T-helper 1 cell (primary cell): Measurements from ENCODE around the gene ACADVL.

Source experiments
- DNase-seq, 5 donors: peaks; one replicate each; pipeline ENCODE4 v3.0.0-alpha.2; 2012 to 2020

Gene ACADVL

GRCh38 chr17:7217113-7217987, 2.4 kb upstream of the ACADVL start:
- DNase-seq = no peak

- no peak for DNase-seq
Measured at GRCh38 chr17:7218166-7218565, 1.6 kb upstream of the ACADVL start.

DNA sequence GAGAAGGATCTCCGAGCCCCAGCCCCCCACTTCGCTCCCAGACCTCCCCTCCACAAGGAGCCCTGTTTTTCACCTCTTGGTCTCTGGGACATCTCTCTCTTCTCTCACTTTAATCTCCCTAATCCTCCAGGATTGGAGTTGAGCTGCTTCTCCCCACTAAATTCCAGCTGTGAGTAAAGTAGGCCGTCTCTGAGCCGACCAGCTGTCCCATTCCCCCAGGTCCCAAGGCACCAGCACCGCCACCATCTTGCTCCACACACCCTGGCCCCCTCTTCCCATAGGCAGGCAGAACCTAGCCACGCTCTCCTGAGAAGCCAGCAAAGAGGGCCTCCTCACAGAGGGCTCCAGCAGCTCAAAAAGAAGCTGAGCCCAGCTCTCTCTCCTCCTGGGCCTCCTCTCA, 980 bp upstream of the ACADVL start:
- no peak for DNase-seq

DNA sequence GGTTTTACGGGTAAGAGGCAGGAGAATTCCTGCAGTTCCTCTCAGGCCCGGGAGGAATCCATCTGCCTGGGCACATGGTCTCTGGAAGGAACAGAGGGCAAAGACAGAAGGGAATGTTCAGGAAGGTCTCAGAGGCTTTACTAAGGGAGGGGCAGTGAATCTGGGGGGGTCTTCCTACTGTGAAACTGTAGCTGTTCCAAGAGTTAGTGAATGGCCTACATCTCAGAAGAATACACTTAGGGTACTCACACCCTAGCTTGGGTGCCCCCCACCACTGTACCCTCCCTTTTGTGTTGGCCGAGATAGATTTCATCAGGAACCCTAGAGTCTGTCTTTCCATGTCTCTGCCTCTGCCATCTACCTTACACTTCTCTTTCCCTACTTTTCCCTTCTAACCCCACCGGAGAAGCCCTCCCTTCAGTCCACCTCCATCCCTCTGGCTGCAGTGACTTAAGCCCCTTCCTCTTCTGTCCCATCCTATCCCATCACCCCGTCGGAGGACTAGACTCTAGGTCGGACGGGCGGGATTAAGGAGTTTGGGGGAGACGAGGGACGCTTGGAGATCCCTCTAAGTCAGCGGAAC, 418 bp upstream of the ACADVL start:
- no peak for DNase-seq

- peak in 2 of 5 donors; percentile 41 to 75 for DNase-seq
Measured at GRCh38 chr17:7220593-7221277, 997 bp downstream of the ACADVL start.

DNA sequence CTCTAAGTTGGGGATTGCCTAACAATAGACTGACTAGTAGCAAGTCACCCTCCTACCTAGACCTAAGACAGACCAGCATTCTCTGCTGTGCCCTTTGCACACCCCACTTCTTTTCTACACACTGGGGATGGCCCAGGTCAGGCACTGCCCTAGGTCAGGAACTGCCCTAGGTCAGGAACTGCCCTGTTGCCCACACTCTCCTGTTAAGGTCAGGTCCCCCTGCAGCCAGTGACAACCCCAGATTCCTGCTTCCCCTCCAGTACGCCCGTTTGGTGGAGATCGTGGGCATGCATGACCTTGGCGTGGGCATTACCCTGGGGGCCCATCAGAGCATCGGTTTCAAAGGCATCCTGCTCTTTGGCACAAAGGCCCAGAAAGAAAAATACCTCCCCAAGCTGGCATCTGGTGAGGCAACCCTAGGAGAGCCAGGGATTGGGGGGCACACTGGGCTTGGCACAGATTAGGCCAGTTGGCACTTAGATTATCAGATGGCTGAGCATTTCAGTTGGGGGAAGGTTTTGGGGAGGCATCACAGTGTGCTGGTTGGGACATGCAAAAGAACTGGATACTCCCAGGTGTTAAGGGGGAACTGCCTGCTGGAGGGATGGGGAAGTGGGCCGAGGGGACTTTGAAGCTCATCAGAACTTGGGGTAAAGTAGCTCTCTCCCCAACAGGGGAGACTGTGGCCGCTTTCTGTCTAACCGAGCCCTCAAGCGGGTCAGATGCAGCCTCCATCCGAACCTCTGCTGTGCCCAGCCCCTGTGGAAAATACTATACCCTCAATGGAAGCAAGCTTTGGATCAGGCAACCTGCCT, 1.7 kb downstream of the ACADVL start:
- no peak for DNase-seq

DNA sequence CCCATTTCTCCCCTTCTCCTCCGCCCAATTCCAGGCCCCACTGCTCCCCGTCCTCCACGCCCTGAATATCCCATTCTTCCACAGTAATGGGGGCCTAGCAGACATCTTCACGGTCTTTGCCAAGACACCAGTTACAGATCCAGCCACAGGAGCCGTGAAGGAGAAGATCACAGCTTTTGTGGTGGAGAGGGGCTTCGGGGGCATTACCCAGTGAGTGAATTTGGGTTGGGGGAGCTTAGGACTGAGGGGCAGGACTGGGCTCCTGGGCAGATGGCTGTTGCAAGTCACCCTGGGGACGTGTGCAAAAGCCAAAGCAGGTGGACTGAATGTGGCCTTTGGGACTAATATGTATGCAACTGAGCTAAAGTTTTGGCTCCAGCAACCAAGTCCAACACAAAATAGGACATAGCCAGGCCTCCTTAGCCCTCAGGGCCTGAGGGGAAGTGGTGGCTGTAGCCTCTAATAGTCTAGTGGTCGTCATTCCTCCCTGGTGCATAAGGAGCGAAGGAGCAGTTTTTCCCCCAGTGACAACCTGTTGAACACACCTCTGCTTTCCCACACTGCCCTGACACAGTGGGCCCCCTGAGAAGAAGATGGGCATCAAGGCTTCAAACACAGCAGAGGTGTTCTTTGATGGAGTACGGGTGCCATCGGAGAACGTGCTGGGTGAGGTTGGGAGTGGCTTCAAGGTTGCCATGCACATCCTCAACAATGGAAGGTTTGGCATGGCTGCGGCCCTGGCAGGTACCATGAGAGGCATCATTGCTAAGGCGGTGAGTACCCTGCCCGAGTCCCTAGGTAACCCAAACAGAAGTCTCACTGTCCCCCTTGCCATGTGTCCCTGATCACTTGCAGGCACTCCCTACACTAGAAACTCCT, 2.6 kb downstream of the ACADVL start:
- DNase-seq = no peak

DNA sequence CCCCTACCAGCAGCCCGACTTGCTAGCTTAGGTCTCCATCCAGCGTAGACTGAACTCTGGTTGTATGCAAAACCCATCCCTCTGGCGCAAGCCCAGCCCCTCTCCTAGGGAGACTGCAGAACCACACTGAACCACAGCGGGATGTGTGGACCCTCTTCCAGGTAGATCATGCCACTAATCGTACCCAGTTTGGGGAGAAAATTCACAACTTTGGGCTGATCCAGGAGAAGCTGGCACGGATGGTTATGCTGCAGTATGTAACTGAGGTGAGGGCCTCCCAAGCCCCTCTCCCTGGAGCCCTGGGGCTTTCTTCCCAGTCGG, 3.2 kb downstream of the ACADVL start:
- DNase-seq = no peak

- DNase-seq = no peak
Measured at GRCh38 chr17:7223375-7223774, 3.6 kb downstream of the ACADVL start.

GRCh38 chr17:7224110-7224509, 4.4 kb downstream of the ACADVL start:
- DNase-seq = no peak

DNA sequence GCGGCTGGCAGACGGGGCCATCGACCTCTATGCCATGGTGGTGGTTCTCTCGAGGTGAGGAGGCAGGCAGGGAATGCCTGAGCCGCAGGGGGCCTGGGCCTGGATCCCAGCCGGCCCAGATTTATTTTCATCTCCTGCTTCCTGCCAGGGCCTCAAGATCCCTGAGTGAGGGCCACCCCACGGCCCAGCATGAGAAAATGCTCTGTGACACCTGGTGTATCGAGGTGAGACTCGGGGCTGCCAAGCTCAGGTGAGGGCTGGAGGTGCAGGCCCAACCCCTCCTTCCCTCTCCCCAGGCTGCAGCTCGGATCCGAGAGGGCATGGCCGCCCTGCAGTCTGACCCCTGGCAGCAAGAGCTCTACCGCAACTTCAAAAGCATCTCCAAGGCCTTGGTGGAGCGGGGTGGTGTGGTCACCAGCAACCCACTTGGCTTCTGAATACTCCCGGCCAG, 4.9 kb downstream of the ACADVL start:
- DNase-seq = no peak

DNA sequence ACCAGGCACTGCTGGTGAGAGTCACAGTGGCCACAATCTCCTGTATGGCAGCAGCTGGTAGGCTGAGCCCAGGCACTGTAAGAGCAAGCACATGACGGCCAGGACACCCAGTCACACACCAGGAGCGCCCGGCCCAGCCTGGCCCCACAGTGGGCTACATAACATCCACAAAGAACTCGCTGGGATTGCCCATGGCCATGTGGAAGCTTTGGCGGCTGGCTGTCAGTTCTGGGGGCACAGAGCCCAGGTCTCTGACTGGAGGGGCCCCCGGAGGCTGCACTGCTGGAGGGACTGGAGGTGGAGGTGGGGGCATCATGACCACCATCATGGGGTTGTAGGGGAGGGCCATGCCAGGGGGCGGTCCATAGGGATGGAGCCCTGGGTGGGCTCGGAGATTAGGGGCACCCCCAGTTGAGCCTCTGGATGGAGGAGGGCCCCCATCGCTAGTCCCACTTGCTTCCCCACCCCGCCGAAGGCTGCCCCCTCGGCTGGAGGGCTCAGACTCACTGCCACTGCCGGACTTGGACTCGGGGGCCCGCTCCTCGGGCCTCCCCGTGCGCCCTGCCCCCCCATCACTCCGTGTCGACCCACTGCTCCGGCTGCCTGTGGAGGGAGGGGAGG, 6.1 kb downstream of the ACADVL start:
- no peak for DNase-seq

- no peak for DNase-seq
Measured at GRCh38 chr17:7226721-7227710, 7.3 kb downstream of the ACADVL start.

- no peak for DNase-seq
Measured at GRCh38 chr17:7228920-7229319, 9.2 kb downstream of the ACADVL start.

- DNase-seq = no peak
Measured at GRCh38 chr17:7229504-7229903, 9.8 kb downstream of the ACADVL start.

GRCh38 chr17:7232114-7232513, 12.4 kb downstream of the ACADVL start:
- DNase-seq = no peak

GRCh38 chr17:7233701-7234082, 14.0 kb downstream of the ACADVL start:
- DNase-seq = no peak

DNA sequence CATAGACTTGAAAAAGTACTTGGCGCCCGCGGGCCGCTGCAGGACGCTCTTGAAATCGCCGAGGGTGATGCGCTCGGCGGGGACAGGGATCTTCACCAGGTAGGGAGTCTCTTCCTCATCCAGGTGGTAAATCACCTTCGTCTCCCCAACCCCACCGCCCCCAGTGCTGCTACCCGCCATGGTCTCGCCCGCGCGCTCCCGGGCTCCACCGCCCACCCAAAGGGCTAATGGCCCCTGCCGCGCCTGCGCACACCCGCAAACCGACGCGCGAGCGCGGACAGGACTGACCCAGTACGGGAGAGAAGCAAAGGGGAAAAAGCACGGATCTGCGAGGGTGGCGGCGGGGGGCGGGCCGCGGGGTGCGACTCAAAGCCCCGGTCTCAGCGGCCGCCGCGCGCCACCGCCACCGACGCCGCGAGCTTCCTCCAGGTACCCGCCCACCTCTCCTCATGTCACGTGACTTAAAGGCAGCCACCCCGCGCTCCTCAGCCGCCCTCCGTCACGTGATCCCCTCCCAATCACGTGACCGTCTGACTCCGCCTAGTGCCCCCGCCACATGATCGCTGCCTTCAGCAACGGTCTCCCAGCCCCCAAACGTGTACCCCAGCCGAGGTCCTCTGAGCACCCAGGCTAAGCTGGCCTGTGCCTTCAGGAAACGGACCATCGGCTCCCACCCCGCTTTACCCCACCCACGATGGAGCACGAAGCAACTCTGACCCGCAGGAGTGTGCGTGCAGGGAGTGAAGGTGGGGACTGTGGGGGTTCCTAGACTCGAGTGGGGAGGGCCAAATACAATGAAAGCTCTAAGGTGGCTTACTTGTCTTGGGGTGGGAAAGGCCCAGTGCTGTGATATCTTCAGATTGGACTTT, 14.6 kb downstream of the ACADVL start, which contains the start of gene DVL2:
DVL2 (minus strand) TSS at position 435 of the 869 bp plus-strand sequence; CDS start at position 180, 255 bp downstream.
- DNase-seq = peak; percentile 90 to 94 (median 94)
